HepG2 (cell line): ENCODE measurements around the gene MYADML2. TPM values are rescaled to one million over a fixed set of nuclear protein-coding genes. Genes with fewer than 3 reads are reported as not detected.
A peak's percentile ranks its signal among the peaks of the same experiment; 100 is the strongest.

Experiments used
- ATF7 ChIP-seq, 2 experiments: fragments of 450-650 bp in 1 of 2; sonication (generic) in 1 of 2; formaldehyde crosslinking in 1 of 2; IDR thresholded peaks; 2 replicates each; pipeline versions ENCODE4 v1.4.0 to v1.6.1; 2016 to 2020; ENCODE audit warnings: antibody characterized with exemption in 1 of 2, mild to moderate bottlenecking in 1 of 2, missing genetic modification reagents in 1 of 2
- BCL3 ChIP-seq: sonication (generic); formaldehyde crosslinking; IDR thresholded peaks from 2 replicates; pipeline ENCODE4 v1.5.1; 2020; ENCODE audit warnings: mild to moderate bottlenecking, missing genetic modification reagents, moderate library complexity
- DMTF1 ChIP-seq: sonication (generic); formaldehyde crosslinking; IDR thresholded peaks from 2 replicates; pipeline ENCODE4 v1.4.0; 2020; ENCODE audit warnings: mild to moderate bottlenecking, missing genetic modification reagents
- GABPB1 ChIP-seq: IDR thresholded peaks from 2 replicates; pipeline ENCODE4 v1.6.1; 2016; ENCODE audit warnings: mild to moderate bottlenecking, missing genetic modification reagents, moderate library complexity, missing compliant biosample characterization
- GTF3A ChIP-seq: sonication (generic); formaldehyde crosslinking; conservative IDR thresholded peaks from 2 replicates; pipeline ENCODE4 v1.4.0; 2020; ENCODE audit warnings: mild to moderate bottlenecking, missing genetic modification reagents
- HNRNPK ChIP-seq: fragments of 200-400 bp; formaldehyde crosslinking; IDR thresholded peaks from 2 replicates; pipeline ENCODE4 v1.6.1; 2018; ENCODE audit warnings: low read length, low read depth, moderate library complexity, mild to moderate bottlenecking; ENCODE audit not compliant: poor library complexity, severe bottlenecking
- JUND ChIP-seq: sonication (generic); formaldehyde crosslinking; IDR thresholded peaks from 2 replicates; pipeline ENCODE4 v1.8.0; 2022; ENCODE audit warnings: mild to moderate bottlenecking, missing genetic modification reagents
- MAZ ChIP-seq, 2 experiments: sonication (generic) in 1 of 2; formaldehyde crosslinking in 1 of 2; IDR thresholded peaks; 2 replicates each; pipeline versions ENCODE4 v1.5.0 to v1.6.1; 2012 to 2020; ENCODE audit warnings: low read depth in 2 of 2, mild to moderate bottlenecking in 2 of 2, borderline replicate concordance in 1 of 2, improper control_type of control experiment in 1 of 2, low read length in 1 of 2, missing genetic modification reagents in 1 of 2, moderate library complexity in 1 of 2
- RBM22 ChIP-seq: fragments of 200-400 bp; formaldehyde crosslinking; optimal IDR thresholded peaks from 2 replicates; pipeline ENCODE3; 2017; ENCODE audit warnings: mild to moderate bottlenecking, low read length, moderate library complexity
- ZBTB21 ChIP-seq: sonication (generic); formaldehyde crosslinking; IDR thresholded peaks from 2 replicates; pipeline ENCODE4 v1.4.0; 2020; ENCODE audit warnings: missing genetic modification reagents
- ZFP41 ChIP-seq: sonication (generic); formaldehyde crosslinking; IDR thresholded peaks from 2 replicates; pipeline ENCODE4 v1.4.0; 2020; ENCODE audit warnings: mild to moderate bottlenecking, missing genetic modification reagents, borderline replicate concordance
- ZNF10 ChIP-seq: sonication (generic); formaldehyde crosslinking; IDR thresholded peaks from 2 replicates; pipeline ENCODE4 v1.4.0; 2020; ENCODE audit warnings: mild to moderate bottlenecking, low read depth, missing genetic modification reagents, borderline replicate concordance
- ZNF34 ChIP-seq: sonication (generic); formaldehyde crosslinking; IDR thresholded peaks from 2 replicates; pipeline ENCODE4 v1.4.0; 2020; ENCODE audit warnings: mild to moderate bottlenecking, missing genetic modification reagents, borderline replicate concordance
- ZNF576 ChIP-seq: sonication (generic); formaldehyde crosslinking; IDR thresholded peaks from 2 replicates; pipeline ENCODE4 v1.4.0; 2020; ENCODE audit warnings: mild to moderate bottlenecking, missing genetic modification reagents
- ZNF850 ChIP-seq: sonication (generic); formaldehyde crosslinking; conservative IDR thresholded peaks from 2 replicates; pipeline ENCODE4 v1.9.0; 2021; ENCODE audit warnings: mild to moderate bottlenecking, missing genetic modification reagents
- ZSCAN29 ChIP-seq: sonication (generic); formaldehyde crosslinking; conservative IDR thresholded peaks from 2 replicates; pipeline ENCODE4 v1.4.0; 2020; ENCODE audit warnings: mild to moderate bottlenecking, missing genetic modification reagents
- polyA plus RNA-seq, 8 experiments: library from polyadenylated mRNA; depleted of rRNA in 3 of 8; stranded (reverse) in 7 of 8; unstranded in 1 of 8; fragments of >200 nt; fragmentation: Illumina TruSeq in 4 of 8; extraction: Trizol in 4 of 8; gene quantifications; 2 replicates each; pipeline versions ENCODE4 v1.2.1 to v1.2.3, GENCODE V29; 2011 to 2016; ENCODE audit warnings: low read depth in 4 of 8, missing spikeins in 1 of 8, mixed read lengths in 1 of 8; ENCODE audit not compliant: insufficient read depth in 1 of 8
- total RNA-seq, 5 experiments: library from RNA; depleted of rRNA; stranded (reverse); fragments of >200 nt; fragmentation: Illumina TruSeq; extraction: Trizol; gene quantifications; 2 replicates each; pipeline ENCODE4 v1.2.3, GENCODE V29; 2016; ENCODE audit warnings: low read depth in 1 of 5
- TF ChIP-seq, protein P1 (sequence below): sonication (generic); formaldehyde crosslinking; IDR thresholded peaks from 2 replicates; pipeline ENCODE4 v1.4.0; 2020; ENCODE audit warnings: missing genetic modification reagents

MYADML2 gene
- total and polyA plus RNA-seq, 2 of the 13 experiments (the other 11 are each of a cell fraction or from before 2014, with no cell fraction given) = not detected

- TF ChIP-seq, protein P1, sequence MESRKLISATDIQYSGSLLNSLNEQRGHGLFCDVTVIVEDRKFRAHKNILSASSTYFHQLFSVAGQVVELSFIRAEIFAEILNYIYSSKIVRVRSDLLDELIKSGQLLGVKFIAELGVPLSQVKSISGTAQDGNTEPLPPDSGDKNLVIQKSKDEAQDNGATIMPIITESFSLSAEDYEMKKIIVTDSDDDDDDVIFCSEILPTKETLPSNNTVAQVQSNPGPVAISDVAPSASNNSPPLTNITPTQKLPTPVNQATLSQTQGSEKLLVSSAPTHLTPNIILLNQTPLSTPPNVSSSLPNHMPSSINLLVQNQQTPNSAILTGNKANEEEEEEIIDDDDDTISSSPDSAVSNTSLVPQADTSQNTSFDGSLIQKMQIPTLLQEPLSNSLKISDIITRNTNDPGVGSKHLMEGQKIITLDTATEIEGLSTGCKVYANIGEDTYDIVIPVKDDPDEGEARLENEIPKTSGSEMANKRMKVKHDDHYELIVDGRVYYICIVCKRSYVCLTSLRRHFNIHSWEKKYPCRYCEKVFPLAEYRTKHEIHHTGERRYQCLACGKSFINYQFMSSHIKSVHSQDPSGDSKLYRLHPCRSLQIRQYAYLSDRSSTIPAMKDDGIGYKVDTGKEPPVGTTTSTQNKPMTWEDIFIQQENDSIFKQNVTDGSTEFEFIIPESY (CRISPR knock-in tag) = peak; percentile 43; the same call in 1 of the 2 replicates
- TF ChIP-seq ZNF576 (CRISPR knock-in tag) = no peak
- no peak for TF ChIP-seq ZNF34
- no peak for TF ChIP-seq ZFP41 (CRISPR knock-in tag)
- no peak for TF ChIP-seq MAZ (IDR thresholded peaks at IDR 0.05; ENCODE audit: borderline replicate concordance, low read depth, low read length)
- TF ChIP-seq MAZ (CRISPR knock-in tag; IDR thresholded peaks at IDR 0.05; ENCODE audit: low read depth) = no peak
- TF ChIP-seq DMTF1 (CRISPR knock-in tag) = no peak
- peak; percentile 12; the same call in 1 of the 2 replicates for TF ChIP-seq GABPB1
- no peak for TF ChIP-seq BCL3 (CRISPR knock-in tag)
- no peak for TF ChIP-seq ZNF10
- no peak for TF ChIP-seq ZNF850 (CRISPR knock-in tag)
- TF ChIP-seq ATF7 (IDR thresholded peaks at IDR 0.05) = no peak
- no peak for TF ChIP-seq ATF7 (CRISPR knock-in tag; IDR thresholded peaks at IDR 0.05)
- TF ChIP-seq ZSCAN29 (CRISPR knock-in tag) = no peak
- TF ChIP-seq RBM22 = peak; percentile 68
- TF ChIP-seq JUND (CRISPR knock-in tag) = no peak
- peak; percentile 18 for TF ChIP-seq HNRNPK
- TF ChIP-seq ZBTB21 = no peak
- no peak for TF ChIP-seq GTF3A (CRISPR knock-in tag)
Measured at GRCh38 chr17:81955058-81955681, 8.1 kb upstream of the MYADML2 start (continued).
